BJ (cell line): ENCODE measurements around the gene GFRAL. TPM values are rescaled to one million over a fixed set of nuclear protein-coding genes. Genes with fewer than 3 reads are reported as not detected.
A peak's percentile ranks its signal among the peaks of the same experiment; 100 is the strongest.

ENCODE experiments used
- CTCF ChIA-PET: fragments of 350-600 bp; formaldehyde crosslinking; extraction: SDS; loops from one replicate; lab custom pipeline; 2021; ENCODE audit warnings: antibody characterized with exemption, inconsistent platforms; lab: Yijun Ruan, JAX
- POLR2A ChIA-PET: fragments of 300-600 bp; sonication (Branson Sonifier 250); formaldehyde crosslinking; extraction: SDS; loops from one replicate; lab custom pipeline; 2021; ENCODE audit warnings: antibody characterized with exemption; lab: Charles Lee
- DNase-seq: peaks from one replicate; pipeline ENCODE4 v3.0.0-alpha.2; 2011; ENCODE audit warnings: low read depth
- H3K27me3 ChIP-seq: 2 replicates; pipeline ENCODE4 v1.6.0; 2011; ENCODE audit warnings: low read length; ENCODE audit not compliant: control insufficient read depth, insufficient read depth
- H3K36me3 ChIP-seq: 2 replicates; pipeline ENCODE4 v1.5.1; 2011; ENCODE audit warnings: low read length; ENCODE audit not compliant: control insufficient read depth, insufficient read depth
- H3K4me3 ChIP-seq: 2 replicates; pipeline ENCODE4 v1.5.1; 2011; ENCODE audit warnings: low read depth, mild to moderate bottlenecking, control low read depth, low read length
- CTCF ChIP-seq: IDR thresholded peaks from 2 replicates; pipeline ENCODE4 v1.5.1; 2011; ENCODE audit warnings: low read depth, mild to moderate bottlenecking, control low read depth, inconsistent platforms, low read length, moderate library complexity; ENCODE audit not compliant: insufficient read depth
- polyA plus RNA-seq: library from polyadenylated mRNA; depleted of rRNA; stranded (reverse); fragments of >200 nt; gene quantifications from 2 replicates; pipeline ENCODE4 v1.2.3, GENCODE V29; 2011

GFRAL gene
- polyA plus RNA-seq, 1 experiment: not detected

- POLR2A ChIA-PET: interaction anchor here (0.6 kb wide), 1 partner anchor 826 kb away, joined by 3 read pairs; no protein-coding TSS in a partner anchor
These were observed 116.2 kb downstream of the GFRAL start for GRCh38 chr6:55443238-55444134.

GRCh38 chr6:55445648-55446204 lies 118.5 kb downstream of the GFRAL start:
- no peak for DNase-seq
- ChIA-PET POLR2A (no interaction called here), CTCF (interaction anchor here (0.7 to 4.6 kb wide), 20 partner anchors 9 to 846 kb away, joined by 3 to 19 read pairs (median 4); no protein-coding TSS in a partner anchor)
- TF ChIP-seq CTCF: peak; percentile 54
- Histone ChIP-seq H3K27me3 (no peaks in the 10 kb centered on the region), H3K36me3 (no peaks in the 10 kb centered on the region), H3K4me3 (no peak overlapping the region)

More at GRCh38 chr6:55443238-55444134, 116.2 kb downstream of the GFRAL start:
- no peaks in the 10 kb centered on the region for H3K36me3 ChIP-seq
- no peak for DNase-seq
- no peak overlapping the region for H3K4me3 ChIP-seq
- no peaks in the 10 kb centered on the region for H3K27me3 ChIP-seq
- no peak for TF ChIP-seq CTCF
- CTCF ChIA-PET: interaction anchor here (0.6 to 4.6 kb wide), 6 partner anchors 12 to 848 kb away, joined by 3 to 19 read pairs (median 4); no protein-coding TSS in a partner anchor

GRCh38 chr6:55447891-55448290 lies 120.6 kb downstream of the GFRAL start:
- TF ChIP-seq CTCF: no peak
- Histone ChIP-seq H3K36me3 (no peaks in the 10 kb centered on the region), H3K27me3 (no peaks in the 10 kb centered on the region), H3K4me3 (no peak overlapping the region)
- ChIA-PET POLR2A (no interaction called here), CTCF (interaction anchor here (4.6 kb wide), 1 partner anchor 7 kb away, joined by 19 read pairs; no protein-coding TSS in a partner anchor)
- DNase-seq: no peak

- POLR2A ChIA-PET: no interaction called here
These were observed 121.2 kb downstream of the GFRAL start for GRCh38 chr6:55448451-55448850.

More at GRCh38 chr6:55448451-55448850, 121.2 kb downstream of the GFRAL start:
- CTCF ChIA-PET: interaction anchor here (0.6 to 0.9 kb wide), 2 partner anchors 151 to 440 kb away, joined by 3 to 4 read pairs; no protein-coding TSS in a partner anchor
- Histone ChIP-seq H3K4me3 (no peak overlapping the region), H3K36me3 (no peaks in the 10 kb centered on the region), H3K27me3 (no peaks in the 10 kb centered on the region)
- TF ChIP-seq CTCF: no peak
- DNase-seq: no peak
